SK-N-SH (cell line): Measurements from ENCODE around the gene TMEM109.

Source experiments
- CHD2 ChIP-seq: fragments of 150-350 bp; IDR thresholded peaks from 2 replicates; pipeline ENCODE4 v1.6.1; 2018; ENCODE audit warnings: low read length; ENCODE audit not compliant: partially characterized antibody
- EP300 ChIP-seq, 2 experiments: IDR thresholded peaks; 2 replicates each; pipeline versions ENCODE4 v1.4.0 to v1.6.1; 2012; ENCODE audit warnings: borderline replicate concordance in 1 of 2, low read depth in 1 of 2, low read length in 1 of 2
- FOXM1 ChIP-seq: IDR thresholded peaks from 2 replicates; pipeline ENCODE4 v1.4.0; 2012; ENCODE audit warnings: low read depth, mild to moderate bottlenecking
- NFIC ChIP-seq: IDR thresholded peaks from 2 replicates; pipeline ENCODE4 v1.4.0; 2012; ENCODE audit warnings: borderline replicate concordance
- NRF1 ChIP-seq: IDR thresholded peaks from 2 replicates; pipeline ENCODE4 v1.6.1; 2012; ENCODE audit warnings: low read depth, mild to moderate bottlenecking, low read length
- RAD21 ChIP-seq: IDR thresholded peaks from 2 replicates; pipeline ENCODE4 v1.6.1; 2012; ENCODE audit warnings: mild to moderate bottlenecking, low read length
- TAF1 ChIP-seq: IDR thresholded peaks from 2 replicates; pipeline ENCODE4 v1.6.1; 2012; ENCODE audit warnings: low read depth, mild to moderate bottlenecking, low read length, moderate library complexity, borderline replicate concordance
- TEAD4 ChIP-seq: IDR thresholded peaks from 2 replicates; pipeline ENCODE4 v1.4.0; 2012; ENCODE audit warnings: mild to moderate bottlenecking, borderline replicate concordance; ENCODE audit not compliant: insufficient read depth
- YY1 ChIP-seq: IDR thresholded peaks from 2 replicates; pipeline ENCODE4 v1.4.0; 2012; ENCODE audit warnings: low read depth, mild to moderate bottlenecking
- TF ChIP-seq, protein P1 (sequence below): fragments of 200-600 bp; sonication (generic); IDR thresholded peaks from 2 replicates; pipeline ENCODE4 v1.6.1; 2017; ENCODE audit warnings: antibody characterized with exemption, mild to moderate bottlenecking, moderate library complexity
- TF ChIP-seq, protein P2 (sequence below): fragments of 150-350 bp; IDR thresholded peaks from 2 replicates; pipeline ENCODE4 v1.6.1; 2017; ENCODE audit warnings: antibody characterized with exemption, low read length, low read depth, borderline replicate concordance
- TF ChIP-seq, protein P3 (sequence below): fragments of 150-350 bp; IDR thresholded peaks from 2 replicates; pipeline ENCODE4 v1.6.1; 2016; ENCODE audit warnings: mild to moderate bottlenecking, low read depth, low read length
- TF ChIP-seq, protein P4 (sequence below): IDR thresholded peaks from 2 replicates; pipeline ENCODE4 v1.6.1; 2012; ENCODE audit warnings: mild to moderate bottlenecking, low read depth, low read length, moderate library complexity

DNA sequence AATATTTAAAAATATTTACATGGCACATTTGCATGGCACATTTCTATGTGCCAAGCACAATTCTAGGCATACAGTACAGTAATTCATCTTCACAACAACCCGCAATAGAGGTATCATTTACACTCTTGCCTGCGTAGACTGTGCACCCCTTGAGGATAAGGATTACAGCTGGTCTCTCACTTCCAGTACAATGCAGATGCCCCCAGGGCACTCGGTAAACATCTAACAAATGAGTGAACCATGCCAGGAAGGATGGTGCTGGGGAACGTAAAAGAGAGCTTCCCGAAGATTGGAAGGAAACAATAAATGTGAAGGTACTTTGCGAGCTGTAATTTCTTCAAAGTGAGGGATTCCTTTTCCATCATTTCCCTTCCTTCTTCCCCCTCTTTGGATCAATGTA lies 8.9 kb upstream of the TMEM109 start:
- TF ChIP-seq YY1 (no peak), CHD2 (no peak), TEAD4 (no peak), TAF1 (no peak), NFIC (no peak), EP300 (IDR thresholded peaks at IDR 0.05; ENCODE audit: borderline replicate concordance in 1 of 2, low read depth in 1 of 2, low read length in 1 of 2) (no peak), RAD21 (no peak), NRF1 (no peak), FOXM1 (no peak)
- TF ChIP-seq, protein P1, sequence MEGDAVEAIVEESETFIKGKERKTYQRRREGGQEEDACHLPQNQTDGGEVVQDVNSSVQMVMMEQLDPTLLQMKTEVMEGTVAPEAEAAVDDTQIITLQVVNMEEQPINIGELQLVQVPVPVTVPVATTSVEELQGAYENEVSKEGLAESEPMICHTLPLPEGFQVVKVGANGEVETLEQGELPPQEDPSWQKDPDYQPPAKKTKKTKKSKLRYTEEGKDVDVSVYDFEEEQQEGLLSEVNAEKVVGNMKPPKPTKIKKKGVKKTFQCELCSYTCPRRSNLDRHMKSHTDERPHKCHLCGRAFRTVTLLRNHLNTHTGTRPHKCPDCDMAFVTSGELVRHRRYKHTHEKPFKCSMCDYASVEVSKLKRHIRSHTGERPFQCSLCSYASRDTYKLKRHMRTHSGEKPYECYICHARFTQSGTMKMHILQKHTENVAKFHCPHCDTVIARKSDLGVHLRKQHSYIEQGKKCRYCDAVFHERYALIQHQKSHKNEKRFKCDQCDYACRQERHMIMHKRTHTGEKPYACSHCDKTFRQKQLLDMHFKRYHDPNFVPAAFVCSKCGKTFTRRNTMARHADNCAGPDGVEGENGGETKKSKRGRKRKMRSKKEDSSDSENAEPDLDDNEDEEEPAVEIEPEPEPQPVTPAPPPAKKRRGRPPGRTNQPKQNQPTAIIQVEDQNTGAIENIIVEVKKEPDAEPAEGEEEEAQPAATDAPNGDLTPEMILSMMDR: no peak
- TF ChIP-seq, protein P2, sequence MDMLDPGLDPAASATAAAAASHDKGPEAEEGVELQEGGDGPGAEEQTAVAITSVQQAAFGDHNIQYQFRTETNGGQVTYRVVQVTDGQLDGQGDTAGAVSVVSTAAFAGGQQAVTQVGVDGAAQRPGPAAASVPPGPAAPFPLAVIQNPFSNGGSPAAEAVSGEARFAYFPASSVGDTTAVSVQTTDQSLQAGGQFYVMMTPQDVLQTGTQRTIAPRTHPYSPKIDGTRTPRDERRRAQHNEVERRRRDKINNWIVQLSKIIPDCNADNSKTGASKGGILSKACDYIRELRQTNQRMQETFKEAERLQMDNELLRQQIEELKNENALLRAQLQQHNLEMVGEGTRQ: no peak
- TF ChIP-seq, protein P3, sequence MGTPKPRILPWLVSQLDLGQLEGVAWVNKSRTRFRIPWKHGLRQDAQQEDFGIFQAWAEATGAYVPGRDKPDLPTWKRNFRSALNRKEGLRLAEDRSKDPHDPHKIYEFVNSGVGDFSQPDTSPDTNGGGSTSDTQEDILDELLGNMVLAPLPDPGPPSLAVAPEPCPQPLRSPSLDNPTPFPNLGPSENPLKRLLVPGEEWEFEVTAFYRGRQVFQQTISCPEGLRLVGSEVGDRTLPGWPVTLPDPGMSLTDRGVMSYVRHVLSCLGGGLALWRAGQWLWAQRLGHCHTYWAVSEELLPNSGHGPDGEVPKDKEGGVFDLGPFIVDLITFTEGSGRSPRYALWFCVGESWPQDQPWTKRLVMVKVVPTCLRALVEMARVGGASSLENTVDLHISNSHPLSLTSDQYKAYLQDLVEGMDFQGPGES: no peak
- TF ChIP-seq, protein P4, sequence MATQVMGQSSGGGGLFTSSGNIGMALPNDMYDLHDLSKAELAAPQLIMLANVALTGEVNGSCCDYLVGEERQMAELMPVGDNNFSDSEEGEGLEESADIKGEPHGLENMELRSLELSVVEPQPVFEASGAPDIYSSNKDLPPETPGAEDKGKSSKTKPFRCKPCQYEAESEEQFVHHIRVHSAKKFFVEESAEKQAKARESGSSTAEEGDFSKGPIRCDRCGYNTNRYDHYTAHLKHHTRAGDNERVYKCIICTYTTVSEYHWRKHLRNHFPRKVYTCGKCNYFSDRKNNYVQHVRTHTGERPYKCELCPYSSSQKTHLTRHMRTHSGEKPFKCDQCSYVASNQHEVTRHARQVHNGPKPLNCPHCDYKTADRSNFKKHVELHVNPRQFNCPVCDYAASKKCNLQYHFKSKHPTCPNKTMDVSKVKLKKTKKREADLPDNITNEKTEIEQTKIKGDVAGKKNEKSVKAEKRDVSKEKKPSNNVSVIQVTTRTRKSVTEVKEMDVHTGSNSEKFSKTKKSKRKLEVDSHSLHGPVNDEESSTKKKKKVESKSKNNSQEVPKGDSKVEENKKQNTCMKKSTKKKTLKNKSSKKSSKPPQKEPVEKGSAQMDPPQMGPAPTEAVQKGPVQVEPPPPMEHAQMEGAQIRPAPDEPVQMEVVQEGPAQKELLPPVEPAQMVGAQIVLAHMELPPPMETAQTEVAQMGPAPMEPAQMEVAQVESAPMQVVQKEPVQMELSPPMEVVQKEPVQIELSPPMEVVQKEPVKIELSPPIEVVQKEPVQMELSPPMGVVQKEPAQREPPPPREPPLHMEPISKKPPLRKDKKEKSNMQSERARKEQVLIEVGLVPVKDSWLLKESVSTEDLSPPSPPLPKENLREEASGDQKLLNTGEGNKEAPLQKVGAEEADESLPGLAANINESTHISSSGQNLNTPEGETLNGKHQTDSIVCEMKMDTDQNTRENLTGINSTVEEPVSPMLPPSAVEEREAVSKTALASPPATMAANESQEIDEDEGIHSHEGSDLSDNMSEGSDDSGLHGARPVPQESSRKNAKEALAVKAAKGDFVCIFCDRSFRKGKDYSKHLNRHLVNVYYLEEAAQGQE: no peak
